Endometrium (tissue), 2 donors: ENCODE results near the gene YIPF6.
"Not testable (repeated sequence)": the region's sequence is repeated elsewhere in the genome, so short reads cannot be mapped to it uniquely, and the experiment has no call there.

Source experiments
- FAIRE-seq: peaks from 2 replicates; lab custom pipeline; 2012; peaks lifted over from hg19 to GRCh38; lab: Jason Lieb, UNC
- donor health status: control.
- donor health status: control.

The YIPF6 gene

DNA sequence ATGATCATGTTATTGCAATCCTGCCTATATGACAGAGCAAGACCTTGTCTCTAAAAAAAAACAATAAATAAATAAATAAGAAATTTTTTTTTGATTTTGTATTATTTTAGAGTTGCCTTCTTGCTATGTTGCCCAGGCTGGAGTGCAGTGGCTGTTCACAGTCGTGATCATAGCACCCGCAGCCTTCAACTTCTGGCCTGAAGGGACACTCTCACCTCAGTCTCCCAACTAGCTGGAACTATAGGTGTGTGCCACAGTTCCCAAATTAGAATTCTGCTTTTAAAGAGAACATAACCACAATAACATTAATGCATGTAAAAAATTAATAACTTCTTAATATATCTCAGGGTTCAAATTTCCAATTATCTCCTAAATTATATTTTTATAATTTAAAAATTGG, 7.8 kb downstream of the YIPF6 start:
- FAIRE-seq: no peak

DNA sequence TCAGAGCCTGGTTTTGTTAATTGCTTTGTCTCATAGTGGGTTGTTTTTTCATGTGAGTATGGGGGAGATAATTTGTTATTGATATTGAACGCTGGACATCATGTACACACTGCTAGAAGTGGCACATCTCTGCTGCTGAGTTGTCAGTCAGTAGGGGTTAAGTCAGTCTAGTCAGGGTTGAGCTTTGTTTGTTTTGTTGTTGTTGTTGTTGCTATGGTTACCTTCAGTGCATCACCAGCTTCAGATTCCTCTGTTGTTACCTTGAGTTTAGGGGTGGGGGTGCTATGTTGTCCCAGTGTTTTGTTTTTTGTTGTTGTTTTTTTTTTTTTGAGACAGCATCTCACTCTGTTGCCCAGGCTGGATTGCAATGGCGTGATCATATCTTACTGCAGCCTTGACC, 9.9 kb downstream of the YIPF6 start:
- FAIRE-seq: no peak

DNA sequence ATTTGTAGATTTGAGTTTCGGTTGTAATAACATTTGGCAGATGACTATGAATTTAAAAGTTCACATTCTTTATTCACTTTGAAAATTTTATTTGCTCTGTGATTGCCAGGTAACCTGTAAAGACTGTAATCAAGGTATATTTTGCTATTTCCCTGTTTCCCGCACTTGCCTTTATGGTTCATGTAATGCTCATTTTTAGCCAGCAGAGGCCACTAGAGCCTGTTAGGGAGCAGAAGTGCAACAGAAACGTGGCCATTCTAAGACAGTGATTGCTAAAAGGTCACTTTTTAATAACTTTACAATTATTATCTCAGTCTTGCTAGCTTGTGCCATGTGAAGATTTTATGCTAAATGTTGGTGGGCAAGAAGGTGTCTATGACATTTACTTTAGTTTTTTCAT, 12.4 kb downstream of the YIPF6 start:
- peak; percentile 66 for FAIRE-seq

DNA sequence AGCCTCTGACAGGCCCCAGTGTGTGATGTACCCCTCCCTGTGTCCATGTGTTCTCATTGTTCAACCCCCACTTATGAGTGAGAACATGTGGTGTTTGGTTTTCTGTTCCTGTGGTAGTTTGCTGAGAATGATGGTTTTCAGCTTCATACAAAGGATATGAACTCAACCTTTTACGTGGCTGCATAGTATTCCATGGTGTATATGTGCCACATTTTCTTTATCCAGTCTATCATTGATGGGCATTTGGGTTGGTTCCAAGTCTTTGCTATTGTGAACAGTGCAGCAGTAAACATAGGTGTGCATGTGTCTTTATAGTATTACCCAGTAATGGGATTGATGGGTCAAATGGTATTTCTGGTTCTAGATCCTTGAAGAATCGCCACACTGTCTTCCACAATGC, 25.8 kb downstream of the YIPF6 start:
- FAIRE-seq: not testable (repeated sequence)

DNA sequence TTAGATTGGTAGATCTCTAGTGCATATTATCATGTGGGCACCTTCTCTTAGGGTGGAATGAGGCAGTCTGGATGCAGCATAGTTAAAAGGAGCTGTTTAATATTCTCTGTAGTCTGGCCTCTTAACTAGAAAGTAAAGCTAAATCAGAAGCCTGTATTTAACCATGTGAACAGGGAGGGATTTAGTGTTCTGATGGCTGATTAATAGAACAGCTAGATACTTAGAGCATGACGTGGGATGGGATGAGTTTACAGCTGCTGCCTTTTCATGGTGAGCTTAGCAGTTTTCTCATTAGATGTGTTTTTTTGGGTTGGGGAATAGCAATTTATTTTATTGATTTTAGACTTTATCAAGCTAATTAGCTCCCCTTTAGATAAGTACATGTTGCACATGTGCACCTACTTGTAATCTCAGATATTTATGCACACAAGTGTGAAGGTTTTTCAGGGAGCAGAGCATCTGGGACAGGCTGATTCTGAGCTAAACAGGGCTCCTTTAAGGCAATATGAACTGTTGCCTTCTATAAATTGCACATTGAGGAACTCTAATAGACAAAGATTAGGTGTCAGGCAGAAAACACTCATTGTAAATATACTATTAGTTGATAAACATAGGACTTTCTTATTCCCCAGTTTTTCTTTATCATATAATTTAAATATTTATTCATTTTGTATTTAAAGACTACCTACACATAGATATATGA, 34.1 kb downstream of the YIPF6 start:
- FAIRE-seq: no peak

DNA sequence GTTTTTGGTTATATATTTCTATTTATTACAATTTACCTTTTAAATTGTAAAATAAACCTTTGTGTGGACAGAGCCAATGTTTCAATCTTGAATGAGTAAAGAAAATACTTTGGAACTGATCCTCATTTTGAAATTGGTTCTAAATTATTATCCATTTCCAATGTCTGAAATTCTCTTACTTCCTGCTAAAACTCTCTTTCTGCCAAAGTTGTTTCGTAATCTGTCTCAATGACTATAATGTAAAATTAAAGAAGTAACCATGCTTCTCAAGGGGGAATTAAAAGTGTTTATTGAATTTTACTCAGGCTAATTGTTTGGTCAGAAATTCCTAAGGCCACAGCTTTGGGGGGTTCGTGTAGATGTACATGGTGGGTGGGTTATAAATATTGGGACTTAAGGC, 34.8 kb downstream of the YIPF6 start:
- FAIRE-seq: no peak

DNA sequence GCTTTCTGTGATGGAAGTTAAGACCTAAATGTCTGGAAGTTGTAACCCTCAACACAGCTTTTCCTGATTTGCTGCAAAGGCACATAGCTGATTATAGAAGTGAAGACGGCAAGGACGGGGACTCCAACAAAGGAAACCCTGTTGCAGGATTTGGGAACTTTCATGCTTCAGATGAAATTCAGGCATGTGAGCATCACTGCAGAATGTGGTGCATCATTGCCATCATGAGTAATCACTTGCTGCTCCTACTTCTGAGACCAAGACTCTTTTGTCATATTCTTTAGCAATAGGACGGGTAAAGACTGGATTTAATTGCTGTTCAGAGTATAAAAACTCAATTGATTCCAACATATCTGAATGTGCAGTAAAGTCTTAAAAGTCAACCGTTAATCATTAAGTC, 35.8 kb downstream of the YIPF6 start:
- no peak for FAIRE-seq

DNA sequence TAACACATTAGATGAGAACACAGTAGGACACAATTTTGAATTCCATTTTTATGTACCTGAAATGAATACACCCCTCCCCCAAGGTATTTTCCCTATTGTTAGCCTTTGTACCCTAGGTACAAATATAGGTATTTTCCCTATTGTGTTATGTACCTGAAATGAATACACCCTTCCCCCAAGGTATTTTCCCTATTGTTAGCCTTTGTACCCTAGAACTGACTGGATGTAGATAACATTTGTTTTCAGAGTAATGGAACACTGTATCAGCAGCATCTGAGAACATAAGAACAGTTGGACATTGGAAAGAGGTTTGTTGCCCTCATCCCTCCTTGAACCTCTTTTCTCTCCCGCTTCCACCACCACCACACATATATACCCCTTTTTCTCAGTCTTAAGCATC, 37.6 kb downstream of the YIPF6 start:
- no peak for FAIRE-seq

DNA sequence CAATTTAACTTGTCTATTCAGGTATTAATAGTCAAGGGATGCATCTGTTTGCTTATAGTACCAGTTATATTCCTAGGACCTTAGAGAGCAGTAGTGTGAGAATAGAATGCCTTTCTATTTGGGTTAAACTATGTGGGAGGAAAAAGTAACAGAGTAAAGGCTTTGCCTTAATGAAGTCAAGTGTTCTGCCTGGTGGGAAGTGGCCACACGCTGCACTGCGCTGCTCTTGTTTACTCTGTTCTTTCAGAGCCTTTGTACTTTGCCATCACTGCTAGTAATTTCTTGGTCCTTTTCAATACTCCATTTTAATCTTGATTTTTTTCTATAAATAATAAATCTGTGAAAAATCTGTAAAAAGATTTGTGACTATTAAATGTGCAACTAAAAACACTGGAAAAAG, 38.0 kb downstream of the YIPF6 start:
- no peak for FAIRE-seq

DNA sequence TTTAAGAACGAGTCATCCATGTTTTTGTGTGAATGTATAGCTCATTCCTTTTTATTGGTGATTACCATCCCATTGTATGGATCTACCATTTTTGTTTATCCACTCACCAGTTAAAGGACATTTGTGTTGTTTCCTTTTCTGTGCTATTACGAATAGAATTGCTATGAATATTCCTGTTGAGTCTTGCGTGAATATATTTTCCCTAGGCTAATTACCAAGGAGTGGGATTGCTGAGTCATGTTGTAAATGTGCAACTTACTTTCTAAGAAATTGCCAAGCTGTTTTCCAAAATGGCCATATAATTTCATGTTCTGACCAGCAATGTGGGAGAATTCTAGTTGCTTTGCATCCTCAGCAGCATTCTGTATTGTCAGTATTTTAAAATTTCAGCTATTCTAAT, 51.3 kb downstream of the YIPF6 start:
- FAIRE-seq: no peak

DNA sequence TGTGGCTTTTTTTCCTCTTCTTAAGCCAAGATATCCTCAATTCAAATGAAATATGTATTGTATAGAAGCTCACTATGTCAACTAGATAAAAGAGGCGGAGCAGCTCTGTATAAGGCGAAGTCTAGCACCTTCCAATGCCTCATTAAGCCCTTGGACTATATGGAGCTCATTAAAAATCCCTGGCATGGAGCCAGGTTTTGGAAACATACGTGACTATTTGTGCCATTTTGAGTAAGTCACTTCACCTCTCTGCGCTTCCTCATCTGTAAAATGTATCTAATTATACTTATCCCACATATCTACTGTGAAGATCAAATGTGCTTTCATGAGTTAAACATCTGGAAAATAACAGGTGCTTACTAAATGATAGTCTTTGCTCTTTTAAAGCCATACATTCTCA, 57.2 kb downstream of the YIPF6 start:
- no peak for FAIRE-seq

DNA sequence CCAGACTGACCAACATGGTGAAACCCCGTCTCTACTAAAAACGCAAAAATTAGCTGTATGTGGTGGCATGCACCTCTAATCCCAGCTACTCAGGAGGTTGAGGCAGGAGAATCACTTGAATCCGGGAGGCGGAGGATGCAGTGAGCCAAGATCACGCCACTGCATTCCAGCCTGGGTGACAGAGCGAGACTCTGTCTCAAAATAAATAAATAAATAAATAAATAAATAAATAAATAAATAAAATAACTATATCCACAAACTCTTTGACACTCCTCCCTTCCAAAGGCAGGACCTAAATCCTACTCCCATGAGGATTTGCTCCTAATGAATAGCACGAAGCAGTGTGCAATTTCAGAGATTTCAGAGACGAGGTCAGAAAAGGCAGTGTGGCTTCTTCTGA, 58.3 kb downstream of the YIPF6 start:
- not testable (repeated sequence) for FAIRE-seq

DNA sequence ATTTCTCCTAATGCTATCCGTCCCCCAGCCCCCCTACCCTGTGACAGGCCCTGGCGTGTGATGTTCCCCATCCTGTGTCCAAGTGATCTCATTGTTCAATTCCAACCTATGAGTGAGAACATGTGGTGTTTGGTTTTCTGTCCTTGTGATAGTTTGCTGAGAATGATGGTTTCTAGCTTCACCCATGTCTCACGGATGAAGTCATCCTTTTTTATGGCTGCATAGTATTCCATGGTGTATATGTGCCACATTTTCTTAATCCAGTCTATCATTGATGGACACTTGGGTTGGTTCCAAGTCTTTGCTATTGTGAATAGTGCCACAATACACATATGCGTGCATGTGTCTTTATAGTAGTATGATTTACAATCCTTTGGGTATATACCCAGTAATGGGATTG, 61.1 kb downstream of the YIPF6 start:
- not testable (repeated sequence) for FAIRE-seq

DNA sequence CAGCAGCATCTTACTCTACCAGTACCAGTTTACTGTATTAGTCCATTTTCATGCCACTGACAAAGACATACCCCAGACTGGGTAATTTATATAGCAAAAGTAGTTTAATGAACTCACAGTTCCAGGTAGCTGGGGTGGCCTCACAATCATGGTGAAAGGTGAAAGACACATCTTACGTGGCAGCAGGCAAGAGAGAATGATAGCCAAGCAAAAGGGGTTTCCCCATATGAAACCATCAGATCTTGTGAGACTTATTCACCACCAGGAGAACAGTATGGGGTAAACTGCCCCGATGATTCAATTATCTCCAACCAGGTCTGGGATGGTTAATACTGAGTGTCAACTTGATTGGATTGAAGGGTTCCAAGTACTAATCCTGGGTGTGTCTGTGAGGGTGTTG, 69.3 kb downstream of the YIPF6 start:
- FAIRE-seq: no peak

DNA sequence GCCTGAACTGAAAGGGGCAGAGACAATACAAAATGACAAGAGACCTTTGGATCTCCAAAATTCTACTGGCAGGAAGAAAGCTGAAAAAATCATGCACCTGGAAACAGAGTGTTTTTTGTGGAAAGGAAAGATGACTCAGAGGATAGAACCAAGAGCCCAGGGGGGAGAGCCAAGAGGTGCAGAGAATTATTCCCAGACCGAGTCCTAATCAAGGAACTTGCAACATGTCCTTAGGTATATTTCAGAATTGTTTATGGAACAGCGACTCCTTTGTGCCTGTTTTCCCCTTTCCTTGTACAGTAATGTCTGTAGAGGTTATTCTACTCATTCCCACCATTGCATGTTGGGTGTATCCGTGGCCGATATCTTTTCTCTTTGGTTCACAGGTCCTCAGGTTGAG, 71.7 kb downstream of the YIPF6 start:
- no peak for FAIRE-seq

DNA sequence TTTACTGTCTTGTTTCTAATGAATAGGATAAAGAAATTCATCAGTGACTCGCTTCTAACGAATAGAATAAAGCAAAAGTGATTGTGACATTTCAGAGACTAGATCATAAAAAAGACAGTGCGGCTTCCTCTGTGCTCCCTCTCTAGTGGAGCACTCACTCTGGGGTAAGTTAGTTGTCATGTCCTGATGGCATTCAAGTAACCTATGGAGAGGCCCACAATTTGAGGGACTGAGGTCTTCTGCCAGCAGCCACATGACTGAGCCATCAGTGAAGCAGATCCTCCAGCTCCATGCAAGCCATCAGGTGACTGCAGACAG, 72.4 kb downstream of the YIPF6 start:
- no peak for FAIRE-seq

DNA sequence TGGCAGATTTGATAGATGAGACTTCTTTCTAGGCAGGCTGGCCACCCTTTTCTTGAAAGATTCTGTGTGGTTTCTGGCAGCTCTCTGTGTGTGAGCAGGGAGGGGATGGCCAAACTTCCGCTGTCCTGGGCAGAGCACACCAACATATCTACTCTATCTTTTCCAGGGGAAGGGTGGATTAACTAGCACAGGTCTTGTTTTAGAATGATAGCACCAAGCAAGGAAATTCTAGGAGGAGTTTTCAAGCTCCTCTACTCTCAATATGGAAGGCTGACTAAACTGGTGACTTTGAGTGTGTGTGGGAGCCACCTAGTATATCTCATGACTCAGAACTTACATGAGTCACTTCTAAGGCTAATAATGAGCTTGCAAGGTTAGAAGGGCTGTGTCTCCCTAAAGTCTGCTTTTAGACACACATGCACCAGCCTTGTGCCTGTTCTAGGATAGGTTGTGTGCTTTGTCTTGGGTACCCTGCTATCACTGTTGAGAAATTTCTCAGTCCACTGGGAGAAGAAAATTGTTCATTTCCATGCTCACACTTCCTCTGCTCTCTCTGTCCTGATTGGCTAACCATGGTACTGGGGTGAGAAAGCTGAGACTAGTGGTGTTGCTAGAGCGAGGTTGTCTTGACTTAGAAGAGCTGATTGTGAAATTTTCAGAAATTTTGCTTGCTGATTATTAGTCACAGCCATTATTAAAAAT, 72.9 kb downstream of the YIPF6 start:
- no peak for FAIRE-seq

DNA sequence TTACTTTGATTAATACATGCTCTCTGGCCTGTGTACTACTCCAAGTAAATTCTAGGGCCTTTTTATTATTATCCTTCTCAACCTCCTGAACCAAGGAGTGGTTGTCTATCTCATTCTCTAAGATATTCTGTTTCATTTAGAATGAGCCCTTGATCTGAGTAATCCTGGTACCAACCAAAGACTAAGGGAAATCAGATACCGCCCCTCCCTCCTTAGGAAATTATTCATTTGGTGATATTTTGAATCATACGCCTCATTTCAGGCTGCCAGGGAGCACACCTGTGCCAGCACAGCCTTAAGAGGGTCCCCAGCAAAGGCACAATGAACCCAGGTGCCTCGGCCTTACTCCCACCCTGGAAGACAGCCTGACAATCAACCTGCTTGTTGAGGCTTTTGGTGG, 75.4 kb downstream of the YIPF6 start:
- FAIRE-seq: no peak

DNA sequence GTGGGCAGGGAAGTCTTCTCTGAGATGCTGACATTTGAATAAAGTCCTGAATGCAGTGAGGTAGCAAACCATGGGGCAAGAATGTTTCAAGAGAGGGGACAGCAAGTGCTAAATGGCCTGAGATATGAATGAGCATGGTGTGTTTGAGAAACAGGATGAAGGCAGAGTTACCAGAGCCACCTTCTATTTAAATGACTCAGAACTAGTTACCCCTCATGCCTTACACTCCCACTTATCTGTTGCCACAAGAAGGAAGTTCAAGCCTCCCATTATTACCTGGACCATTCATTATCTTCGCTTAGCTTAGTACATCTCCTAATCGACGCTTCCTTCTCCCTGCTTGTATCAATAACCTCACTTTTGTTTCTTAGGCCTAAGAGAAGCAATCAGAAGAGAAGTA, 81.0 kb downstream of the YIPF6 start:
- FAIRE-seq: no peak

DNA sequence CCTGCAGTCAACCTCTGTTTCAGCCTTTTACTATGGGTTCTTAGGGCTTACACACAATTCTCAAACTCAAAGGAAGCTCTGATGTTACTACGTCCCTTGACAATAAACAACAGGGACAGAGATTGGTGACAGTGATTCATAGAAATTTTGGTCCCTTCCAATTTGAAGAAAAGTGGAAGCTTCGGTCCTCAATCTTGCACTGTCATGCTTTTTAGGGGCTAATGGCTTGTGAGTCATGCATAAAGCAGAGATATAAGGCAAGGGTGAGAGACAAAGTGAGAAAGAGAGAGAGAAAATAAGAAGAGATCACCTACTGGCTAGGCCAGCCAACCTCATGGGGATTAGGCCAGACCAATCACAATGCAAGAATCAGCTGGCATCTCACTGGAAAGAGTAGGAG, 85.4 kb downstream of the YIPF6 start:
- FAIRE-seq: no peak
